Hematopoietic multipotent progenitor cell treated with erythropoietin and hydrocortisone succinate and interleukin-3 and kit ligand, for 4 days (in vitro differentiated cells): ENCODE data around the gene KCNJ13.
"Not testable (repeated sequence)": the region's sequence is repeated elsewhere in the genome, so short reads cannot be mapped to it uniquely, and the experiment has no call there.

Experiments
- DNase-seq: peaks from one replicate; pipeline ENCODE4 v3.0.0-alpha.2; 2015

Gene KCNJ13

GRCh38 chr2:232761301-232761907 lies 15.0 kb downstream of the KCNJ13 start:
- peak; percentile 63 for DNase-seq

- peak; percentile 14 for DNase-seq
Observed at GRCh38 chr2:232757905-232758304, 18.5 kb downstream of the KCNJ13 start.

- no peak for DNase-seq
Observed at GRCh38 chr2:232750135-232750671, 26.2 kb downstream of the KCNJ13 start.

GRCh38 chr2:232749331-232749730 lies 27.0 kb downstream of the KCNJ13 start:
- no peak for DNase-seq

GRCh38 chr2:232748038-232748437 lies 28.3 kb downstream of the KCNJ13 start:
- DNase-seq = no peak

GRCh38 chr2:232744963-232745362 lies 31.4 kb downstream of the KCNJ13 start:
- DNase-seq = no peak

- no peak for DNase-seq
Observed at GRCh38 chr2:232741972-232742371, 34.4 kb downstream of the KCNJ13 start.

GRCh38 chr2:232741294-232741693 lies 35.1 kb downstream of the KCNJ13 start:
- DNase-seq = peak; percentile 53

GRCh38 chr2:232731470-232731869 lies 44.9 kb downstream of the KCNJ13 start:
- no peak for DNase-seq

GRCh38 chr2:232728785-232729184 lies 47.6 kb downstream of the KCNJ13 start:
- DNase-seq = no peak

GRCh38 chr2:232723027-232723426 lies 53.3 kb downstream of the KCNJ13 start:
- DNase-seq = no peak

- DNase-seq = peak; percentile 44
Observed at GRCh38 chr2:232721882-232722281, 54.5 kb downstream of the KCNJ13 start.

- no peak for DNase-seq
Observed at GRCh38 chr2:232721261-232721660, 55.1 kb downstream of the KCNJ13 start.

GRCh38 chr2:232720056-232720455 lies 56.3 kb downstream of the KCNJ13 start:
- DNase-seq = not testable (repeated sequence)
